Measurements from ENCODE around the gene ARID4A. TPM values are rescaled to one million over a fixed set of nuclear protein-coding genes. Genes with fewer than 3 reads are reported as not detected.

The ARID4A gene
- total and polyA plus RNA-seq, 10 of the 15 experiments (the other 5 are each of a cell fraction or from before 2014, with no cell fraction given) = 5.2 to 18.9 (median 12.5) TPM

DNA sequence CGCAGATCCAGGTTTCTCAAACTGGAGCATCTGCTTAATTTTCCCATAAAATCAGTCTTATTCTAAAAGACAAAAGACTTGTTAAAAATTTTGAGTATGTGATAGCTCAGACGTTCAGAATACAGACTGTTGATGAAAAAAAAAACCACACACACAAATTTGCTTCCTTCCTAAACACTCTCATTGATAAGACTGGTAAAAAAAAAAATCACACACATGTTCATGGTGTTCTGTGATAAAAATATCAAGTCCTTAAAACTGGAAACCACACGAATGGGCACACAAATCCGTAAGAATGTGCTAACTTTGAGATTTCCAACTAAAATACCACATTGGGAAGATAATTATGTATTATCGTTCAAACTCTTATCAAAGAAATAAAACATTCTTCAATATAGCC is 6.7 kb upstream of the ARID4A start:
- 77% methylated on average over 5 of the region's 5 CpGs for whole genome bisulfite sequencing (ENCODE audit: insufficient coverage, insufficient replicate concordance, low lambda C conversion rate, missing lambda C conversion rate)
- SMC1A ChIA-PET (ENCODE audit: uncharacterized antibody, unreplicated experiment) = interaction anchor here (1.0 to 1.7 kb wide), 2 partner anchors 9 to 18 kb away, joined by 3 to 6 read pairs; no protein-coding TSS in a partner anchor
- BruUV-seq (replicated peaks) = no TSS peak

GRCh38 chr14:58292187-58292586 is 6.2 kb upstream of the ARID4A start:
- intact Hi-C loops (cut with micrococcal nuclease; ENCODE audit: unreplicated experiment) (no loop called here), in situ Hi-C loops (cut with MboI) (no loop called here)
- Histone ChIP-seq H3K9ac (ENCODE audit: control insufficient read depth, insufficient read depth, low read length) (no peak overlapping the region), H3K9me3 (replicated peaks; ENCODE audit: control insufficient read depth, insufficient read depth, low read length) (no peaks in the 10 kb centered on the region; the same call in 2 of the 3 replicates), H3K4me3 (no peak overlapping the region), H4K20me1 (ENCODE audit: control insufficient read depth, insufficient read depth) (peaks cover 2% of the 10 kb centered on the region; the same call in 1 of the 2 replicates), H3K4me2 (ENCODE audit: control insufficient read depth, insufficient read depth) (no peak overlapping the region), H3K27me3 (replicated peaks in 1 of 2; ENCODE audit: control insufficient read depth in 2 of 2, insufficient read depth in 2 of 2, low read length in 1 of 2) (no peaks in the 10 kb centered on the region), H2AFZ (ENCODE audit: control insufficient read depth, low read depth, low read length) (no peak overlapping the region), H3K36me3 (ENCODE audit: control insufficient read depth in 2 of 2, insufficient read depth in 2 of 2, low read length in 1 of 2) (peaks cover 2 to 23% of the 10 kb centered on the region in 2 experiments), H3K27ac (ENCODE audit: control insufficient read depth, insufficient read depth) (no peak overlapping the region), H3K4me1 (ENCODE audit: control insufficient read depth, insufficient read depth, low read length) (no peaks in the 10 kb centered on the region), H3K79me2 (ENCODE audit: control insufficient read depth, insufficient read depth, low read length) (peaks cover 74% of the 10 kb centered on the region)
- ChIA-PET POLR2A (interaction anchor here (0.7 to 1.3 kb wide), 3 partner anchors 45 to 1996 kb away, joined by 3 to 4 read pairs (median 3); no protein-coding TSS in a partner anchor), CTCF (no interaction called here), RAD21 (ENCODE audit: unreplicated experiment) (no interaction called here), SMC1A (ENCODE audit: uncharacterized antibody, unreplicated experiment) (interaction anchor here (0.8 to 1.7 kb wide), 2 partner anchors 9 to 19 kb away, joined by 4 to 6 read pairs; no protein-coding TSS in a partner anchor)
- FAIRE-seq = no peak
- 96% methylated on average over 3 of the region's 3 CpGs for WGBS (ENCODE audit: insufficient coverage, insufficient replicate concordance, low lambda C conversion rate, missing lambda C conversion rate)
- BruUV-seq (replicated peaks) = no TSS peak
- no peak for ATAC-seq
- DNase-seq (ENCODE audit: low read depth, low spot score) = no peak
- TF ChIP-seq ZNF24 (IDR thresholded peaks at IDR 0.05) (no peak), ASH2L (IDR thresholded peaks at IDR 0.05; ENCODE audit: borderline replicate concordance, low read depth) (no peak), SUPT20H (IDR thresholded peaks at IDR 0.05; ENCODE audit: borderline replicate concordance, control insufficient read depth, low read depth, low read length) (no peak), ELK1 (IDR thresholded peaks at IDR 0.05; ENCODE audit: low read depth, low read length) (no peak), TARDBP (IDR thresholded peaks at IDR 0.05; ENCODE audit: borderline replicate concordance) (no peak), DPF2 (IDR thresholded peaks at IDR 0.05) (no peak), IRF3 (IDR thresholded peaks at IDR 0.05) (no peak), CBX3 (IDR thresholded peaks at IDR 0.05; ENCODE audit: borderline replicate concordance, low read depth) (no peak), IRF4 (IDR thresholded peaks at IDR 0.05; ENCODE audit: low read depth, low read length) (no peak), USF1 (IDR thresholded peaks at IDR 0.05; ENCODE audit: borderline replicate concordance, extremely low read length, insufficient read depth, low read depth, low read length) (no peak), NR2F1 (conservative IDR thresholded peaks at IDR 0.05) (no peak)

More for the DNA sequence above, 6.7 kb upstream of the ARID4A start:
- ChIA-PET RAD21 (ENCODE audit: unreplicated experiment) (no interaction called here), POLR2A (interaction anchor here (0.7 to 1.3 kb wide), 3 partner anchors 45 to 1996 kb away, joined by 3 to 4 read pairs (median 3); no protein-coding TSS in a partner anchor), CTCF (no interaction called here)
- FAIRE-seq = no peak
- Histone ChIP-seq H3K27ac (ENCODE audit: control insufficient read depth, insufficient read depth) (no peak overlapping the region), H2AFZ (ENCODE audit: control insufficient read depth, low read depth, low read length) (no peak overlapping the region), H3K4me3 (no peak overlapping the region), H3K79me2 (ENCODE audit: control insufficient read depth, insufficient read depth, low read length) (peaks cover 69% of the 10 kb centered on the region), H3K9me3 (replicated peaks; ENCODE audit: control insufficient read depth, insufficient read depth, low read length) (no peaks in the 10 kb centered on the region; the same call in 2 of the 3 replicates), H3K4me1 (ENCODE audit: control insufficient read depth, insufficient read depth, low read length) (no peaks in the 10 kb centered on the region), H4K20me1 (ENCODE audit: control insufficient read depth, insufficient read depth) (peaks cover 2% of the 10 kb centered on the region; the same call in 1 of the 2 replicates), H3K4me2 (ENCODE audit: control insufficient read depth, insufficient read depth) (no peak overlapping the region), H3K36me3 (ENCODE audit: control insufficient read depth in 2 of 2, insufficient read depth in 2 of 2, low read length in 1 of 2) (peaks cover 2 to 23% of the 10 kb centered on the region in 2 experiments), H3K27me3 (replicated peaks in 1 of 2; ENCODE audit: control insufficient read depth in 2 of 2, insufficient read depth in 2 of 2, low read length in 1 of 2) (no peaks in the 10 kb centered on the region), H3K9ac (ENCODE audit: control insufficient read depth, insufficient read depth, low read length) (no peak overlapping the region)
- intact Hi-C loops (cut with micrococcal nuclease; ENCODE audit: unreplicated experiment) (no loop called here), in situ Hi-C loops (cut with MboI) (no loop called here)
- ATAC-seq = no peak
- no peak for DNase-seq (ENCODE audit: low read depth, low spot score)
- TF ChIP-seq MEF2A (IDR thresholded peaks at IDR 0.05; ENCODE audit: insufficient read depth, low read depth, low read length) = no peak
- no peak for TF ChIP-seq EGR1 (IDR thresholded peaks at IDR 0.05; ENCODE audit: borderline replicate concordance in 1 of 2, low read depth in 2 of 2, low read length in 2 of 2)
- no peak for TF ChIP-seq BACH1 (IDR thresholded peaks at IDR 0.05; ENCODE audit: borderline replicate concordance)
- TF ChIP-seq EZH2 (IDR thresholded peaks at IDR 0.05; ENCODE audit: borderline replicate concordance, control insufficient read depth, low read depth, low read length) = no peak
- no peak for TF ChIP-seq NBN (IDR thresholded peaks at IDR 0.05)
- no peak for TF ChIP-seq BHLHE40 (IDR thresholded peaks at IDR 0.05; ENCODE audit: borderline replicate concordance in 1 of 2, low read depth in 2 of 2, low read length in 1 of 2)
- no peak for TF ChIP-seq ATF7 (IDR thresholded peaks at IDR 0.05; ENCODE audit: low read depth)
- TF ChIP-seq GATAD2B (conservative IDR thresholded peaks at IDR 0.05; ENCODE audit: low read depth) = no peak
- no peak for TF ChIP-seq ASH2L (IDR thresholded peaks at IDR 0.05; ENCODE audit: borderline replicate concordance, low read depth)
- no peak for TF ChIP-seq KDM1A (IDR thresholded peaks at IDR 0.05; ENCODE audit: borderline replicate concordance)
